HuH-7 (cell line): ENCODE data around the gene TPPP2.

Source experiments
- DNase-seq: peaks from one replicate; pipeline ENCODE4 v3.0.0; 2011; ENCODE audit warnings: low spot score

The TPPP2 gene

GRCh38 chr14:21057803-21058675 lies 28.0 kb downstream of the TPPP2 start, which contains the start of gene RNASE8:
Gene RNASE8 (plus strand): TSS chr14:21057822. CDS start chr14:21057893, 71 bp downstream.
- no peak for DNase-seq

DNA sequence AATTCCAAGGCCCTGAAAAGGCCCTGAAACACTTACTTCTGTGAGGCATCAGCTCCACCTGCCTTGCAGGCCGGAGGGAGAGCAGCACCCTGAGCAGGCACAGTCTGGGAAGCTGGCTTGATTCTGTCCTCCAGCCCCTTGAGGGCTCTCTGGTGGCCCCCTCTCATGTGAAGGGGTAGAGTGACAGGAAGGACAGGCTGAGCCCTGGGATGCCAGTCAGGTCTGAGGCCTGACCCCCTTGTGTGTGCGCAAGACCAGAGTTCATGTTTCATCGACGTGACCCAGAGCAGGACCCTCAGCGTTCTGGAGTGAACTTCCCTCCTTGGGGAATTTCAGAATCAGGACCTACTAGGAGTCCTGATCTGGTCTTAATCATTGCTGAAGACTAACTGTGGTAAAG lies 28.9 kb downstream of the TPPP2 start:
- no peak for DNase-seq

DNA sequence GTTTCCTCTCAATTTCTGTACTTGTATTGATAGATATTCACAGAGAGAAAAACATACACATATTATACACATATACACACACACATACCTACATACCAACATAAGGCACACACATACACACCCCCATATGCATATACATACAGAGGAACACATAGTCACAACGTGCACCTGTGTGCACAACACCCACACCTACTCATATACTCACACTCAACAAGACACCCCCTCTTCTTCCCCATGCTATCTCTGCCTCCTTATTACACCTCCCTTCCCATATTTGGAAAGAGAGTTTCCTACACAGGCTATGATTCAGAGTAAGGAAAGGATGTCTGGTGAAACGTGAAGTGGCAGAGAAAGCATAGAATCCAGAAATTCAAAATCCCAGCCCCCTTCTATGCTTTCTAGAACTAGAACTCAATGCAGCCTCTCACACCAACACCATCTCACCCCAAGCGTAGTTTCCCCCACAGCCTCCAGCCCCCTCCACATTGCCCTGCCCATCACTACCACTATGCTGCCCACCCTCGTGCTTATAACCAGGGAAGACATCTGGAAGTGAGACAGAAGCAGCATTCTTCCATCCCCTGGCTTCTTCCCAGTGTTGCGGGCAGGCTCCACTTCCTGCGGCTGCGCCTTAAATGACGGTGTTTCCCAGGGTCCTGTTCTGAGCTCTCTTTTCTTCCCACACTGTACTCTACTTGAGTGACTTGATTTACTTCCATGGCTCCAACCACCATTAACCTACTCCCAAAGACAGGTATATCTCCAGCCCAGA lies 30.0 kb downstream of the TPPP2 start:
- no peak for DNase-seq

GRCh38 chr14:21060614-21061346 lies 30.8 kb downstream of the TPPP2 start:
- DNase-seq = no peak

DNA sequence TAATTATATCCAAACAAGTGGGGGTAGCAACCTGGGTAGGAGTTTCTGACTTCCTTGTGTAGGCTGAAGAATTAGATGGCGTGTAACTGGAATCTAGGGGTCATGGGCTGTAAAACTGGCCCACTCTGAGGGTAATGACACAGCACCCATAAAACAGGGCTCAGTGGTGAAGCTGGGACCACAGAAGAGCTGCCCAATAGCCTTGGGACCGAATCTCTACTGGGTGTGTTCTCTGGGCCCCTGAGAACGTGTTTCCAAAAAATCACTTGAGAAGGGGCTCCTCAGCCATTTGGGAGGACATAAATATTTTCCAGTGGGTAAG lies 31.3 kb downstream of the TPPP2 start:
- no peak for DNase-seq

DNA sequence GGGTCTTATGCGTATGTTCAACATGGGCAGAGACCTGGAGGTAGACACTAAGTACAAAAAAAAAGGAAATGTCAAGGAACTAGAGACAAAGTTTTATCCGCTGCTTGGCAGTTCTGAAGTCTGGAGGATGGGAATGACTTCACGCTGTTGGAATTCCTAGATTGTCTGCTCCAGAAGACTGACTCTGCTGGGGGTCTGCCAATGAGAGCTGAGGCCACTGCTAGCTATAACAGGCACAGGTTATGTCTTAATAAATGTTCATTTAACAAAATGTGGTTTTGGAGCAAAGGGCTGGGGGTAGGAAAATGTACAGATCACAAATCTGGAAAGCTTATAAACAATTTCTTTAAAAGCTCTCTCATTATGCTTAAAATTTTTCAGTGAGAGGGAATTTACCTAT lies 33.5 kb downstream of the TPPP2 start:
- no peak for DNase-seq

DNA sequence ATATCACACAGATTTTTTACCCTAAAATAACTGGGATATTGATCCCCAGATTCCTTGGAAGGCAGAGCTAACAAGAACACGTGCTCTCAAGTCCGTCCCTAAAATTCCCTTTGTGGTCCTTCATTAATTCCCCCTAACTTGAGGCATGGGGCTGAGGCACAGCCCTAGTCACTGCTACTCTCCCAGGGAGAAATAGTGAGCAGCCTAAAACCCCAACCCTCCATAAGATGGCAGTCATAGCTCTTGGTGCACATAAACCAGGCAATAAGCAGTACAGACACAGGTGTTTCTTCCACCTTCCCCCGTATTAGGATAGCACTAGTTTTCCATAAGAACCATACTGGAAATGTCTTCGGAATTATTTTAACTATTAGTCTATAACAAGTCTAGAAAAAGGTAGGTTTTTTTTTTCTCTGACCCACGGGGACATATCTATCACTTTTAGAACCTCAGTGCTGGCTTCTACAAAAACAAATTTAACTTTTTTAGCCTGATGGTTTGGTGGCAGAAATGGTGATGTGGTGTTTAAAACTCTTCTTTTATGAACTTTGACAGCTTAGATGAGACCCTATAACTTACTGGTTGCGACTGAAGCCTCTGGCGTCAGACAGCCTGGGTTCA lies 37.0 kb downstream of the TPPP2 start:
- peak; percentile 57 for DNase-seq

- DNase-seq = peak; percentile 78
These were observed 38.7 kb downstream of the TPPP2 start for GRCh38 chr14:21068521-21069387.

DNA sequence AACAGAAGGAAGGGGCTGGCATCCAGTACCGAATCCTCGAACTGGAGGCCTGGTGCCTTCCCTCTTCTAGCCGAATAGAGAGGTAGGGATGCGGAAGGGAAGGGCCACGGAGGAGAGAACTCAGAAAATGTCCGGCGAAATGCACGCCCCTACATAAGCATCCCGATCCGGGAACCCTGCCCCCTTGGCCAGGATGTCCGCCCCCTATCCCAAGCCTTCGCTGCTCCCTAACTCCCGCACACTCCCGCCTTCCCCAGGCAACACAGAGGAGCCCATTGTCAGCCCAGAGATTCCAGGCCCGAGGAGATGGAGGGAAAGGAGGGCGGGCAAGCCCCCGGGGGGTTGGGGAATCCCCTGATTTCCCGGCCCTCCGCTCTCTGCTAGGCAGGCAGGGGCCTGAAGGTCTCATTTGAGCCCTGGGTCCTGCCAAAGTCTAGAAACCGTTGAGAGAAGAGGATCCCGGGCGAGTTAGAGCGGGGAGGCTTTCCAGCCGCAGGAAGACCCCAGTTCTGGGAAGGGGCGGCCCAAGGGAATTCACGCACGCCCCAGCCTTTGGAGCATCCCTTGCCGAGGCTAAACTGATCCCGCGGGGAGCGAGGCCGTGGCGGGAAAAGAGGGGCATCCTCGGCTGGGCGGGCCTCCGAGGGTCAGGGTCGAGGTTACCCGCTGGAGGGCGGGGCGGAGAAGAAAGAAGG lies 39.5 kb downstream of the TPPP2 start:
- DNase-seq = peak; percentile 56

- DNase-seq = peak; percentile 59
These were observed 40.1 kb downstream of the TPPP2 start, which contains the start of gene ARHGEF40 for GRCh38 chr14:21070083-21070609. Gene ARHGEF40 (plus strand): TSS chr14:21070304. CDS start chr14:21070397, 93 bp downstream.

- DNase-seq = peak; percentile 66
These were observed 40.7 kb downstream of the TPPP2 start for GRCh38 chr14:21070610-21071224.

GRCh38 chr14:21071225-21072030 lies 41.4 kb downstream of the TPPP2 start:
- DNase-seq = peak; percentile 77

GRCh38 chr14:21072031-21072473 lies 42.0 kb downstream of the TPPP2 start:
- DNase-seq = peak; percentile 43

DNA sequence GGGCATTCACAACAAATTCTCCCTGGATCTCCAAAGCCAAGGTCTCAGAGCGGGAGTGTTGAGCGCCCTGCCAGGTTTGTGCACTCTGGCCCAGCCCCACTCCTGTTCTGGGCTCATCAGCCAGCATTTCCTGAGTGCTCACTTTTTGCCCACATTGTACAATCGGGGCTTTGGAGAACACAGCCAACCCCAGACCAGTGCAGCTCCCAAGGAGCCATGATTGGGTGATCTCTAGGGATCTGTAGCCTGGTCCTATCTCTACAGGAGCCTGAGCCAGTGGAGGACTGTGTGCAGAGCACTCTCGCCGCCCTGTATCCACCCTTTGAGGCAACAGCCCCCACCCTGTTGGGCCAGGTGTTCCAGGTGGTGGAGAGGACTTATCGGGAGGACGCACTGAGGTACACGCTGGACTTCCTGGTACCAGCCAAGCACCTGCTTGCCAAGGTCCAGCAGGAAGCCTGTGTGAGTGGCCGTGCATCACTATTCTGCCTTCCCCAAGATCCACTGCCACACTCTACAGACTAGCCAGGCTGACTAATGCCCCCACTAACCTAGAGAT lies 42.8 kb downstream of the TPPP2 start:
- DNase-seq = peak; percentile 2

DNA sequence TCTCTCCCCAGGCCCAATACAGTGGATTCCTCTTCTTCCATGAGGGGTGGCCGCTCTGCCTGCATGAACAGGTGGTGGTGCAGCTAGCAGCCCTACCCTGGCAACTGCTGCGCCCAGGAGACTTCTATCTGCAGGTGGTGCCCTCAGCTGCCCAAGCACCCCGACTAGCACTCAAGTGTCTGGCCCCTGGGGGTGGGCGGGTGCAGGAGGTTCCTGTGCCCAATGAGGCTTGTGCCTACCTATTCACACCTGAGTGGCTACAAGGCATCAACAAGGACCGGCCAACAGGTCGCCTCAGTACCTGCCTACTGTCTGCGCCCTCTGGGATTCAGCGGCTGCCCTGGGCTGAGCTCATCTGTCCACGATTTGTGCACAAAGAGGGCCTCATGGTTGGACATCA lies 43.9 kb downstream of the TPPP2 start:
- no peak for DNase-seq

GRCh38 chr14:21074398-21075272 lies 44.6 kb downstream of the TPPP2 start:
- no peak for DNase-seq

- no peak for DNase-seq
These were observed 45.9 kb downstream of the TPPP2 start for GRCh38 chr14:21075719-21076437.
